ENCODE measurements around the gene CXCL3. TPM values are rescaled to one million over a fixed set of nuclear protein-coding genes. Genes with fewer than 3 reads are reported as not detected.

The CXCL3 gene
- total and polyA plus RNA-seq, 2 experiments from 2014 or later = 3.6 to 19.5 TPM

DNA sequence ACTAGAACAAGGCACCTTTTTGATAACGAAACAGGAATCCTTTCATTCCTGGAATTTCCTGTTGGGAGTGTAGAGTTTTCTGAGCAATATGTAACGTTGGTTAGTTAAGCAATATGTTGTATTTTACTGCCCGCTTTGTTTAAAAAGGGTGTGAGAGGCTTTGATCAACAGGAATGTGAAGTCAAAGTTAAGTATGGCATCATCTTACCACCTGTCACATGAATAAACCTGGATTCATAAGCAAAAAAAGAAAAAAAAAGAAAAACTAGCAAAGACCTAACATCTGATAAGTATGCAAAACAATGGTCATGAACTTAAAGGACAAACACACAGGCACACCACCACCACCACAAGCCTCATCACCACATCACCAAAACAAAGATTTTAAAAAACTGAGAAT lies 33.0 kb downstream of the CXCL3 start:
- DNase-seq (ENCODE audit: low spot score) = no peak
- no peak overlapping the region for H2AFZ ChIP-seq
- H3K79me2 ChIP-seq (replicated peaks; ENCODE audit: insufficient read depth) = no peaks in the 10 kb centered on the region
- no peaks in the 10 kb centered on the region for H3F3A ChIP-seq (replicated peaks; ENCODE audit: low read depth)
- no peak for ATAC-seq
- H3K4me3 ChIP-seq = no peak overlapping the region
- no peak overlapping the region for H3K27ac Mint-ChIP-seq
- TF ChIP-seq, protein P1, sequence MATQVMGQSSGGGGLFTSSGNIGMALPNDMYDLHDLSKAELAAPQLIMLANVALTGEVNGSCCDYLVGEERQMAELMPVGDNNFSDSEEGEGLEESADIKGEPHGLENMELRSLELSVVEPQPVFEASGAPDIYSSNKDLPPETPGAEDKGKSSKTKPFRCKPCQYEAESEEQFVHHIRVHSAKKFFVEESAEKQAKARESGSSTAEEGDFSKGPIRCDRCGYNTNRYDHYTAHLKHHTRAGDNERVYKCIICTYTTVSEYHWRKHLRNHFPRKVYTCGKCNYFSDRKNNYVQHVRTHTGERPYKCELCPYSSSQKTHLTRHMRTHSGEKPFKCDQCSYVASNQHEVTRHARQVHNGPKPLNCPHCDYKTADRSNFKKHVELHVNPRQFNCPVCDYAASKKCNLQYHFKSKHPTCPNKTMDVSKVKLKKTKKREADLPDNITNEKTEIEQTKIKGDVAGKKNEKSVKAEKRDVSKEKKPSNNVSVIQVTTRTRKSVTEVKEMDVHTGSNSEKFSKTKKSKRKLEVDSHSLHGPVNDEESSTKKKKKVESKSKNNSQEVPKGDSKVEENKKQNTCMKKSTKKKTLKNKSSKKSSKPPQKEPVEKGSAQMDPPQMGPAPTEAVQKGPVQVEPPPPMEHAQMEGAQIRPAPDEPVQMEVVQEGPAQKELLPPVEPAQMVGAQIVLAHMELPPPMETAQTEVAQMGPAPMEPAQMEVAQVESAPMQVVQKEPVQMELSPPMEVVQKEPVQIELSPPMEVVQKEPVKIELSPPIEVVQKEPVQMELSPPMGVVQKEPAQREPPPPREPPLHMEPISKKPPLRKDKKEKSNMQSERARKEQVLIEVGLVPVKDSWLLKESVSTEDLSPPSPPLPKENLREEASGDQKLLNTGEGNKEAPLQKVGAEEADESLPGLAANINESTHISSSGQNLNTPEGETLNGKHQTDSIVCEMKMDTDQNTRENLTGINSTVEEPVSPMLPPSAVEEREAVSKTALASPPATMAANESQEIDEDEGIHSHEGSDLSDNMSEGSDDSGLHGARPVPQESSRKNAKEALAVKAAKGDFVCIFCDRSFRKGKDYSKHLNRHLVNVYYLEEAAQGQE (IDR thresholded peaks at IDR 0.05; ENCODE audit: unreplicated experiment) = no peak
- no peak for TF ChIP-seq EZH2 (IDR thresholded peaks at IDR 0.05; ENCODE audit: low read depth, unreplicated experiment)
- no peak for TF ChIP-seq ZNF114 (CRISPR knock-in tag; IDR thresholded peaks at IDR 0.05)
- TF ChIP-seq POLR2AphosphoS5 (IDR thresholded peaks at IDR 0.05; ENCODE audit: low read depth) = no peak
- TF ChIP-seq CREB1 (CRISPR knock-in tag; IDR thresholded peaks at IDR 0.05; ENCODE audit: low read depth) = no peak
- TF ChIP-seq NANOG (IDR thresholded peaks at IDR 0.05; ENCODE audit: borderline replicate concordance) = no peak
- H3K36me3 ChIP-seq (ENCODE audit: insufficient read depth) = no peaks in the 10 kb centered on the region; the same call in 1 of the 2 replicates
- no peak overlapping the region for H3K4me3 Mint-ChIP-seq
- peaks cover 15% of the 10 kb centered on the region for H3K4me1 Mint-ChIP-seq
- H3K4me2 ChIP-seq = peak overlapping the region; percentile 24; the same call in 1 of the 2 replicates
- H3K27me3 Mint-ChIP-seq (ENCODE audit: insufficient read depth, low read depth, poor library complexity) = no peaks in the 10 kb centered on the region
- no peaks in the 10 kb centered on the region for H3K27me3 ChIP-seq (ENCODE audit: insufficient read depth)
- H3K4me1 ChIP-seq (ENCODE audit: insufficient read depth) = peaks cover 16% of the 10 kb centered on the region
- H3K9me2 ChIP-seq (ENCODE audit: insufficient read depth) = peaks cover 4% of the 10 kb centered on the region; the same call in 1 of the 2 replicates
- no peaks in the 10 kb centered on the region for H4K20me1 ChIP-seq (replicated peaks; ENCODE audit: insufficient read depth)
- H3K9me3 Mint-ChIP-seq = peaks cover 6% of the 10 kb centered on the region; the same call in 2 of the 3 replicates
- peaks cover 13% of the 10 kb centered on the region for H3K36me3 Mint-ChIP-seq (ENCODE audit: low read depth)
- 0 out of 2 replicates have a peak overlapping the region, but pooled peaks have one; percentile 26 for H3K27ac ChIP-seq (ENCODE audit: low read depth)

DNA sequence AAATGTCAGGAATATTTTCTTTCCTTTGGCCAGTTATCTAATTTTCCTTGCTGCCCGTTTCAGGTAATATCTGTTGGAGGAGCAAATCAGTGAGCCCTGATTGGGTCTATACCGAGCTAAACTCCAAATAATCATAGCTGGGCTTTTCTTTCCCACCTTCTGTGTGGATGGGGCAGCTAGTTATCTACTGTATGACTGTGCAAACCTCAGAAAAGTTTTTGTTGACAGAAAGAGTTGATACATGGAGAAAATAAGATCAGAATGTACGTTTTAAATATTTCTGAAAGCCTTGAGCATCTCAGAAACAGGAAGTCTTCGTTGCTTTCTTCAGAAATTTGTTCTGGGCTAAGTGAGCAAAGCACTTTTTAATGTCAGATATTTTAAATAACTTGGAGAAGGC lies 33.8 kb downstream of the CXCL3 start:
- no peak overlapping the region for H3K4me3 ChIP-seq
- no peak for TF ChIP-seq STAT1 (IDR thresholded peaks at IDR 0.05; ENCODE audit: unreplicated experiment)
- TF ChIP-seq POLR2AphosphoS5 (IDR thresholded peaks at IDR 0.05; ENCODE audit: low read depth) = no peak
- TF ChIP-seq NANOG (IDR thresholded peaks at IDR 0.05; ENCODE audit: borderline replicate concordance) = no peak
- no peak for TF ChIP-seq CREB1 (CRISPR knock-in tag; IDR thresholded peaks at IDR 0.05; ENCODE audit: low read depth)
- TF ChIP-seq, protein P2, sequence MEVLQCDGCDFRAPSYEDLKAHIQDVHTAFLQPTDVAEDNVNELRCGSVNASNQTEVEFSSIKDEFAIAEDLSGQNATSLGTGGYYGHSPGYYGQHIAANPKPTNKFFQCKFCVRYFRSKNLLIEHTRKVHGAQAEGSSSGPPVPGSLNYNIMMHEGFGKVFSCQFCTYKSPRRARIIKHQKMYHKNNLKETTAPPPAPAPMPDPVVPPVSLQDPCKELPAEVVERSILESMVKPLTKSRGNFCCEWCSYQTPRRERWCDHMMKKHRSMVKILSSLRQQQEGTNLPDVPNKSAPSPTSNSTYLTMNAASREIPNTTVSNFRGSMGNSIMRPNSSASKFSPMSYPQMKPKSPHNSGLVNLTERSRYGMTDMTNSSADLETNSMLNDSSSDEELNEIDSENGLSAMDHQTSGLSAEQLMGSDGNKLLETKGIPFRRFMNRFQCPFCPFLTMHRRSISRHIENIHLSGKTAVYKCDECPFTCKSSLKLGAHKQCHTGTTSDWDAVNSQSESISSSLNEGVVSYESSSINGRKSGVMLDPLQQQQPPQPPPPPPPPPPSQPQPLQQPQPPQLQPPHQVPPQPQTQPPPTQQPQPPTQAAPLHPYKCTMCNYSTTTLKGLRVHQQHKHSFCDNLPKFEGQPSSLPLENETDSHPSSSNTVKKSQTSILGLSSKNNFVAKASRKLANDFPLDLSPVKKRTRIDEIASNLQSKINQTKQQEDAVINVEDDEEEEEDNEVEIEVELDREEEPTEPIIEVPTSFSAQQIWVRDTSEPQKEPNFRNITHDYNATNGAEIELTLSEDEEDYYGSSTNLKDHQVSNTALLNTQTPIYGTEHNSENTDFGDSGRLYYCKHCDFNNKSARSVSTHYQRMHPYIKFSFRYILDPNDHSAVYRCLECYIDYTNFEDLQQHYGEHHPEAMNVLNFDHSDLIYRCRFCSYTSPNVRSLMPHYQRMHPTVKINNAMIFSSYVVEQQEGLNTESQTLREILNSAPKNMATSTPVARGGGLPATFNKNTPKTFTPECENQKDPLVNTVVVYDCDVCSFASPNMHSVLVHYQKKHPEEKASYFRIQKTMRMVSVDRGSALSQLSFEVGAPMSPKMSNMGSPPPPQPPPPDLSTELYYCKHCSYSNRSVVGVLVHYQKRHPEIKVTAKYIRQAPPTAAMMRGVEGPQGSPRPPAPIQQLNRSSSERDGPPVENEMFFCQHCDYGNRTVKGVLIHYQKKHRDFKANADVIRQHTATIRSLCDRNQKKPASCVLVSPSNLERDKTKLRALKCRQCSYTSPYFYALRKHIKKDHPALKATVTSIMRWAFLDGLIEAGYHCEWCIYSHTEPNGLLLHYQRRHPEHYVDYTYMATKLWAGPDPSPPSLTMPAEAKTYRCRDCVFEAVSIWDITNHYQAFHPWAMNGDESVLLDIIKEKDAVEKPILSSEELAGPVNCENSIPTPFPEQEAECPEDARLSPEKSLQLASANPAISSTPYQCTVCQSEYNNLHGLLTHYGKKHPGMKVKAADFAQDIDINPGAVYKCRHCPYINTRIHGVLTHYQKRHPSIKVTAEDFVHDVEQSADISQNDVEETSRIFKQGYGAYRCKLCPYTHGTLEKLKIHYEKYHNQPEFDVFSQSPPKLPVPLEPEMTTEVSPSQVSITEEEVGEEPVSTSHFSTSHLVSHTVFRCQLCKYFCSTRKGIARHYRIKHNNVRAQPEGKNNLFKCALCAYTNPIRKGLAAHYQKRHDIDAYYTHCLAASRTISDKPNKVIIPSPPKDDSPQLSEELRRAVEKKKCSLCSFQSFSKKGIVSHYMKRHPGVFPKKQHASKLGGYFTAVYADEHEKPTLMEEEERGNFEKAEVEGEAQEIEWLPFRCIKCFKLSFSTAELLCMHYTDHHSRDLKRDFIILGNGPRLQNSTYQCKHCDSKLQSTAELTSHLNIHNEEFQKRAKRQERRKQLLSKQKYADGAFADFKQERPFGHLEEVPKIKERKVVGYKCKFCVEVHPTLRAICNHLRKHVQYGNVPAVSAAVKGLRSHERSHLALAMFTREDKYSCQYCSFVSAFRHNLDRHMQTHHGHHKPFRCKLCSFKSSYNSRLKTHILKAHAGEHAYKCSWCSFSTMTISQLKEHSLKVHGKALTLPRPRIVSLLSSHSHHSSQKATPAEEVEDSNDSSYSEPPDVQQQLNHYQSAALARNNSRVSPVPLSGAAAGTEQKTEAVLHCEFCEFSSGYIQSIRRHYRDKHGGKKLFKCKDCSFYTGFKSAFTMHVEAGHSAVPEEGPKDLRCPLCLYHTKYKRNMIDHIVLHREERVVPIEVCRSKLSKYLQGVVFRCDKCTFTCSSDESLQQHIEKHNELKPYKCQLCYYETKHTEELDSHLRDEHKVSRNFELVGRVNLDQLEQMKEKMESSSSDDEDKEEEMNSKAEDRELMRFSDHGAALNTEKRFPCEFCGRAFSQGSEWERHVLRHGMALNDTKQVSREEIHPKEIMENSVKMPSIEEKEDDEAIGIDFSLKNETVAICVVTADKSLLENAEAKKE (CRISPR knock-in tag; IDR thresholded peaks at IDR 0.05) = no peak
- no peak for TF ChIP-seq ZNF331 (CRISPR knock-in tag; IDR thresholded peaks at IDR 0.05; ENCODE audit: low read depth)
- TF ChIP-seq ZNF114 (CRISPR knock-in tag; IDR thresholded peaks at IDR 0.05) = no peak
- Mint-ChIP-seq H3K27ac (no peak overlapping the region), H3K27me3 (ENCODE audit: insufficient read depth, low read depth, poor library complexity) (no peaks in the 10 kb centered on the region), H3K36me3 (ENCODE audit: low read depth) (peaks cover 19% of the 10 kb centered on the region; the same call in 2 of the 3 replicates), H3K9me3 (peaks cover 8% of the 10 kb centered on the region), H3K4me1 (peaks cover 15% of the 10 kb centered on the region), H3K4me3 (no peak overlapping the region)
- H3F3A ChIP-seq (replicated peaks; ENCODE audit: low read depth) = no peaks in the 10 kb centered on the region
- H2AFZ ChIP-seq = no peak overlapping the region
- no peak for DNase-seq (ENCODE audit: low spot score)
- no peaks in the 10 kb centered on the region; the same call in 1 of the 2 replicates for H3K36me3 ChIP-seq (ENCODE audit: insufficient read depth)
- H3K4me1 ChIP-seq (ENCODE audit: insufficient read depth) = peaks cover 16% of the 10 kb centered on the region
- H3K79me2 ChIP-seq (replicated peaks; ENCODE audit: insufficient read depth) = no peaks in the 10 kb centered on the region
- no peaks in the 10 kb centered on the region for H4K20me1 ChIP-seq (replicated peaks; ENCODE audit: insufficient read depth)
- H3K9me2 ChIP-seq (ENCODE audit: insufficient read depth) = peaks cover 4% of the 10 kb centered on the region; the same call in 1 of the 2 replicates
- 0 out of 2 replicates have a peak overlapping the region, but pooled peaks have one; percentile 3 for H3K27ac ChIP-seq (ENCODE audit: low read depth)
- ATAC-seq = no peak
- H3K27me3 ChIP-seq (ENCODE audit: insufficient read depth) = no peaks in the 10 kb centered on the region
- no peak overlapping the region for H3K4me2 ChIP-seq

Measured in GM23338 (cell line).